HepG2 (cell line): ENCODE data around the gene NAA15. TPM values are rescaled to one million over a fixed set of nuclear protein-coding genes. Genes with fewer than 3 reads are reported as not detected.
A peak's percentile ranks its signal among the peaks of the same experiment; 100 is the strongest.

ENCODE experiments used
- ATAC-seq: fragments of 200-7000 bp; cut with Tn5 transposase; 3 replicates; pipeline ENCODE4 v1.9.1; 2020; ENCODE audit warnings: mild to moderate bottlenecking, moderate library complexity
- Bru-seq: library from RNA; stranded (reverse); fragments of 400-500 nt; gene quantifications from one replicate; lab custom pipeline; 2021; lab: Mats Ljungman, UMichigan
- BruChase-seq, 2 experiments: library from RNA; stranded (reverse); fragments of 400-500 nt; gene quantifications; one replicate each; lab custom pipeline; 2021; lab: Mats Ljungman, UMichigan
- BruUV-seq: library from RNA; stranded (reverse); fragments of 400-500 nt; replicated peaks from 2 replicates; lab custom pipeline; 2021; lab: Mats Ljungman, UMichigan
- CTCF ChIA-PET: fragments of 300-600 bp; formaldehyde crosslinking; extraction: SDS; loops from one replicate; lab custom pipeline; 2021; ENCODE audit warnings: low total read pairs, inconsistent platforms, low intra/inter-chr PET ratio; lab: Yijun Ruan, JAX
- POLR2A ChIA-PET: fragments of 350-600 bp; sonication (Branson Sonifier 250); formaldehyde crosslinking; loops from one replicate; lab custom pipeline; 2020; ENCODE audit warnings: antibody characterized with exemption, inconsistent platforms; lab: Yijun Ruan, JAX
- DNase-seq: peaks from one replicate; pipeline ENCODE4 v3.0.0-alpha.2; 2015; ENCODE audit warnings: low spot score
- FAIRE-seq: peaks from 3 replicates; lab custom pipeline; 2011; peaks lifted over from hg19 to GRCh38; lab: Jason Lieb, UNC
- H2AFZ ChIP-seq: one replicate; pipeline ENCODE4 v1.6.1; 2011; ENCODE audit warnings: low read length, inconsistent platforms
- H3K27ac ChIP-seq: fragments of 300-600 bp; 3 replicates; pipeline ENCODE4 v1.8.0; 2011; ENCODE audit warnings: mixed run types, mild to moderate bottlenecking, mixed read lengths, low read length, inconsistent platforms; ENCODE audit not compliant: insufficient read depth; ENCODE audit errors: extremely low read length
- H3K27me3 ChIP-seq, 2 experiments: fragments of 200-600 bp in 1 of 2; 2 replicates in 1 of 2; 3 replicates in 1 of 2; pipeline versions ENCODE4 v1.6.0 to v1.8.0; 2011; ENCODE audit warnings: low read length in 2 of 2, mild to moderate bottlenecking in 2 of 2, moderate library complexity in 2 of 2, inconsistent platforms in 1 of 2; ENCODE audit not compliant: insufficient read depth in 2 of 2, control insufficient read depth in 1 of 2
- H3K36me3 ChIP-seq, 2 experiments: fragments of 200-600 bp in 1 of 2; replicated peaks in 1 of 2; 2 replicates in 1 of 2; 3 replicates in 1 of 2; pipeline versions ENCODE4 v1.5.1 to v1.8.0; 2011; ENCODE audit warnings: low read length in 2 of 2, inconsistent platforms in 1 of 2; ENCODE audit not compliant: insufficient read depth in 2 of 2, control insufficient read depth in 1 of 2
- H3K4me1 ChIP-seq: 2 replicates; pipeline ENCODE4 v1.5.1; 2012; ENCODE audit warnings: low read length, inconsistent platforms; ENCODE audit not compliant: insufficient read depth
- H3K4me2 ChIP-seq: 2 replicates; pipeline ENCODE4 v1.6.0; 2011; ENCODE audit warnings: low read depth, low read length, inconsistent platforms
- H3K4me3 ChIP-seq, 3 experiments: fragments of 200-600 bp in 1 of 3; sonication (generic), shearing (Covaris generic) in 1 of 3; replicated peaks in 1 of 3; 2 replicates each; pipeline ENCODE4 v1.5.1; 2011 to 2016; ENCODE audit warnings: low read length in 3 of 3, inconsistent platforms in 2 of 3, low read depth in 2 of 3, mild to moderate bottlenecking in 2 of 3, control low read depth in 1 of 3, mixed read lengths in 1 of 3; ENCODE audit not compliant: insufficient read depth in 1 of 3
- H3K79me2 ChIP-seq: one replicate; pipeline ENCODE4 v1.6.1; 2011; ENCODE audit warnings: low read length, inconsistent platforms; ENCODE audit not compliant: insufficient read depth
- H3K9ac ChIP-seq: 2 replicates; pipeline ENCODE4 v1.6.0; 2011; ENCODE audit warnings: mild to moderate bottlenecking, low read depth, low read length, inconsistent platforms; ENCODE audit not compliant: insufficient read depth
- H3K9me3 ChIP-seq: 2 replicates; pipeline ENCODE4 v1.5.1; 2012; ENCODE audit warnings: mild to moderate bottlenecking, low read length
- H4K20me1 ChIP-seq: 2 replicates; pipeline ENCODE4 v1.6.0; 2011; ENCODE audit warnings: inconsistent platforms, mild to moderate bottlenecking, low read length, moderate library complexity; ENCODE audit not compliant: insufficient read depth
- ETV6 ChIP-seq: sonication (generic); formaldehyde crosslinking; conservative IDR thresholded peaks from 2 replicates; pipeline ENCODE4 v1.4.0; 2020; ENCODE audit warnings: missing genetic modification reagents
- FOXK1 ChIP-seq: sonication (generic); formaldehyde crosslinking; IDR thresholded peaks from 2 replicates; pipeline ENCODE4 v1.4.0; 2020; ENCODE audit warnings: low read depth, missing genetic modification reagents, borderline replicate concordance
- NFKB2 ChIP-seq: sonication (generic); formaldehyde crosslinking; IDR thresholded peaks from 2 replicates; pipeline ENCODE4 v1.4.0; 2020; ENCODE audit warnings: missing genetic modification reagents, borderline replicate concordance
- NR3C1 ChIP-seq: sonication (generic); formaldehyde crosslinking; IDR thresholded peaks from 2 replicates; pipeline ENCODE4 v1.4.0; 2020; ENCODE audit warnings: missing genetic modification reagents
- PHF5A ChIP-seq: IDR thresholded peaks from one replicate; pipeline ENCODE4 v1.6.1; 2018; ENCODE audit warnings: low read depth, missing genetic modification reagents; ENCODE audit not compliant: unreplicated experiment
- REL ChIP-seq: sonication (generic); formaldehyde crosslinking; conservative IDR thresholded peaks from 2 replicates; pipeline ENCODE4 v1.8.0; 2022; ENCODE audit warnings: mild to moderate bottlenecking, missing genetic modification reagents, moderate library complexity
- RFX5 ChIP-seq: IDR thresholded peaks from 2 replicates; pipeline ENCODE4 v1.6.1; 2011; ENCODE audit warnings: low read depth, low read length, improper control_type of control experiment
- SYNCRIP ChIP-seq: fragments of 200-400 bp; formaldehyde crosslinking; IDR thresholded peaks from 2 replicates; pipeline ENCODE4 v1.6.1; 2018; ENCODE audit warnings: mild to moderate bottlenecking, low read depth, low read length; ENCODE audit not compliant: insufficient read depth
- TRIM24 ChIP-seq: sonication (generic); formaldehyde crosslinking; IDR thresholded peaks from 2 replicates; pipeline ENCODE4 v1.8.0; 2022; ENCODE audit warnings: mild to moderate bottlenecking, missing genetic modification reagents
- ZNF562 ChIP-seq: sonication (generic); formaldehyde crosslinking; IDR thresholded peaks from 2 replicates; pipeline ENCODE4 v1.8.0; 2022; ENCODE audit warnings: missing genetic modification reagents, borderline replicate concordance
- ZNF619 ChIP-seq: sonication (generic); formaldehyde crosslinking; IDR thresholded peaks from 2 replicates; pipeline ENCODE4 v1.4.0; 2020; ENCODE audit warnings: mild to moderate bottlenecking, missing genetic modification reagents
- ZNF772 ChIP-seq: sonication (generic); formaldehyde crosslinking; IDR thresholded peaks from 2 replicates; pipeline ENCODE4 v1.5.0; 2020; ENCODE audit warnings: mild to moderate bottlenecking, missing genetic modification reagents
- ZNF800 ChIP-seq: sonication (generic); formaldehyde crosslinking; IDR thresholded peaks from 2 replicates; pipeline ENCODE4 v1.4.0; 2020; ENCODE audit warnings: missing genetic modification reagents
- WGBS: methylation state at CpG from one replicate; pipeline ENCODE4 v1.1.6; 2017; ENCODE audit warnings: low lambda C conversion rate; 5-methylcytosine and 5-hydroxymethylcytosine counted together
- in situ Hi-C: cut with HindIII; loops from 2 replicates; pipeline ENCODE4 v1.10.0; 2017; ENCODE audit warnings: low pct_unique_long_range_greater_than_20kb; ENCODE audit not compliant: extremely low pct_ligation_motif_present
- intact Hi-C: fragments of 100-400 bp; cut with micrococcal nuclease; formaldehyde crosslinking; loops from one replicate; pipeline ENCODE4 v1.10.0; 2022; ENCODE audit not compliant: unreplicated experiment
- long read RNA-seq, 2 experiments: library from RNA in 1 of 2; library from polyadenylated mRNA in 1 of 2; stranded (forward) in 1 of 2; unstranded in 1 of 2; transcript quantifications; one replicate each; pipeline ENCODE4 v2.0.0, GENCODE V29; 2019 to 2022
- polyA minus RNA-seq, 3 experiments: library from RNA; depleted of rRNA, polyadenylated mRNA; stranded (reverse); fragments of >200 nt; gene quantifications; 2 replicates each; pipeline ENCODE4 v1.2.3, GENCODE V29; 2011; ENCODE audit warnings: low replicate concordance in 1 of 3
- polyA plus RNA-seq, 8 experiments: library from polyadenylated mRNA; depleted of rRNA in 3 of 8; stranded (reverse) in 7 of 8; unstranded in 1 of 8; fragments of >200 nt; fragmentation: Illumina TruSeq in 4 of 8; extraction: Trizol in 4 of 8; gene quantifications; 2 replicates each; pipeline versions ENCODE4 v1.2.1 to v1.2.3, GENCODE V29; 2011 to 2016; ENCODE audit warnings: low read depth in 4 of 8, missing spikeins in 1 of 8, mixed read lengths in 1 of 8; ENCODE audit not compliant: insufficient read depth in 1 of 8
- total RNA-seq, 5 experiments: library from RNA; depleted of rRNA; stranded (reverse); fragments of >200 nt; fragmentation: Illumina TruSeq; extraction: Trizol; gene quantifications; 2 replicates each; pipeline ENCODE4 v1.2.3, GENCODE V29; 2016; ENCODE audit warnings: low read depth in 1 of 5
- TF ChIP-seq, protein P1 (sequence below): sonication (generic); formaldehyde crosslinking; IDR thresholded peaks from 2 replicates; pipeline ENCODE4 v1.4.0; 2020; ENCODE audit warnings: low read depth, mild to moderate bottlenecking, missing genetic modification reagents

Gene NAA15
- total RNA-seq (2016; rRNA removed; fragmentation: Illumina TruSeq; extraction: Trizol): 50.2 and 81.2 TPM in 2 replicates
- 6.3 and 7.1 TPM in 2 replicates for total RNA-seq (2016; cell fraction: cytosol; rRNA removed; fragmentation: Illumina TruSeq; extraction: Trizol; ENCODE audit: low read depth)
- 48.6 and 78.2 TPM in 2 replicates for total RNA-seq (2016; cell fraction: insoluble cytoplasmic fraction; rRNA removed; fragmentation: Illumina TruSeq; extraction: Trizol)
- total RNA-seq (2016; cell fraction: membrane; rRNA removed; fragmentation: Illumina TruSeq; extraction: Trizol): 10.9 and 12.9 TPM in 2 replicates
- 48.8 and 52.3 TPM in 2 replicates for total RNA-seq (2016; cell fraction: nucleus; rRNA removed; fragmentation: Illumina TruSeq; extraction: Trizol)
- 4.9 and 6.2 TPM in 2 replicates for polyA plus RNA-seq (2011; rRNA removed)
- polyA plus RNA-seq (2011; cell fraction: cytosol; rRNA removed): 1.9 and 3.3 TPM in 2 replicates
- polyA plus RNA-seq (2011; cell fraction: nucleus; rRNA removed): 3.9 and 5.4 TPM in 2 replicates
- 16.0 and 16.8 TPM in 2 replicates for polyA plus RNA-seq (2012)
- polyA plus RNA-seq (2016; cell fraction: cytosol; fragmentation: Illumina TruSeq; extraction: Trizol; ENCODE audit: low read depth): 0.85 and 1.0 TPM in 2 replicates
- 36.8 and 38.9 TPM in 2 replicates for polyA plus RNA-seq (2016; cell fraction: insoluble cytoplasmic fraction; fragmentation: Illumina TruSeq; extraction: Trizol; ENCODE audit: low read depth)
- polyA plus RNA-seq (2016; cell fraction: membrane; fragmentation: Illumina TruSeq; extraction: Trizol; ENCODE audit: low read depth): 4.0 and 4.5 TPM in 2 replicates
- 16.5 and 20.2 TPM in 2 replicates for polyA plus RNA-seq (2016; cell fraction: nucleus; fragmentation: Illumina TruSeq; extraction: Trizol; ENCODE audit: insufficient read depth, low read depth)
- 3.7 and 7.0 TPM in 2 replicates for polyA minus RNA-seq (2011; rRNA and poly(A)+ RNA removed; ENCODE audit: low replicate concordance)
- 15.4 and 18.9 TPM in 2 replicates for polyA minus RNA-seq (2011; cell fraction: cytosol; rRNA and poly(A)+ RNA removed)
- 53.0 and 55.0 TPM in 2 replicates for polyA minus RNA-seq (2011; cell fraction: nucleus; rRNA and poly(A)+ RNA removed)
- percentile 86 among the genes with signal in this experiment for Bru-seq, nascent RNA
- percentile 89 among the genes with signal in this experiment for BruChase-seq, experiment 1, labeled RNA remaining after a 6-hour chase
- percentile 86 among the genes with signal in this experiment for BruChase-seq, experiment 2, labeled RNA remaining after a 2-hour chase
- long read RNA-seq, experiment 1, full-length matches to known transcripts: 1 of 40 reads
- long read RNA-seq, experiment 1, partial matches to known transcripts: 27 of 40 reads
- long read RNA-seq, experiment 1, other reads (novel, unspliced or antisense): 12 of 40 reads
- long read RNA-seq, experiment 2, full-length matches to known transcripts: 3 of 46 reads
- long read RNA-seq, experiment 2, partial matches to known transcripts: 6 of 46 reads
- long read RNA-seq, experiment 2, other reads (novel, unspliced or antisense): 37 of 46 reads

GRCh38 chr4:139301113-139301820, at the start of gene NAA15:
TSS of gene NAA15 (plus strand) at chr4:139301505. CDS start at chr4:139301778, 273 bp downstream.
- peak within 1 kb of the TSS; percentile 86 for H3K27ac ChIP-seq
- intact Hi-C loops: loop anchor here (2.0 to 5.0 kb wide), 5 partner anchors 124 to 284 kb away; partner anchors contain the start of genes ELF2, NOCT and RAB33B
- ATAC-seq (peak; percentile 95), FAIRE-seq (peak; percentile 93), DNase-seq (peak; percentile 96)
- no peaks in the 10 kb centered on the region; a peak in 1 of 5 replicates for H3K27me3 ChIP-seq
- peaks cover 69% of the 10 kb centered on the region for H3K4me1 ChIP-seq
- in situ Hi-C loops: loop anchor here (10.0 kb wide), 1 partner anchor 216 kb away; no protein-coding TSS in a partner anchor
- H3K4me3 ChIP-seq: peak within 1 kb of the TSS; percentile 91 to 98 (median 94)
- H2AFZ ChIP-seq: peak within 1 kb of the TSS; percentile 90
- WGBS: under 1% methylated on average over 38 of the region's 61 CpGs
- no peaks in the 10 kb centered on the region for H3K9me3 ChIP-seq
- ChIA-PET POLR2A (interaction anchor here (0.7 to 3.1 kb wide), 19 partner anchors 8 to 364 kb away, joined by 3 to 37 read pairs (median 4); partner anchors contain the start of genes ELF2, MGST2 and NOCT), CTCF (no interaction called here)
- H3K36me3 ChIP-seq: peaks cover 0 to 3% of the 10 kb centered on the region in 2 experiments; a peak in 2 of 5 replicates
- H3K79me2 ChIP-seq: peaks cover 62% of the 10 kb centered on the region
- H3K4me2 ChIP-seq: peak within 1 kb of the TSS; percentile 73
- peak within 1 kb of the TSS; percentile 92 for H3K9ac ChIP-seq
- H4K20me1 ChIP-seq: peaks cover 21% of the 10 kb centered on the region
- no TSS peak for BruUV-seq
- TF ChIP-seq NR3C1 (CRISPR knock-in tag) (no peak), ZNF800 (CRISPR knock-in tag) (no peak), TRIM24 (no peak), REL (0 out of 2 replicates have a peak, but pooled peaks have one; percentile 11), ZNF772 (peak; percentile 91; the same call in 1 of the 2 replicates), ZNF562 (CRISPR knock-in tag) (no peak), RFX5 (no peak), FOXK1 (CRISPR knock-in tag) (peak; percentile 70; the same call in 1 of the 2 replicates), NFKB2 (CRISPR knock-in tag) (no peak; the same call in 1 of the 2 replicates), SYNCRIP (no peak), ETV6 (CRISPR knock-in tag) (no peak), ZNF619 (CRISPR knock-in tag) (0 out of 2 replicates have a peak, but pooled peaks have one; percentile 67), PHF5A (CRISPR knock-in tag) (peak; percentile 91)
- TF ChIP-seq, protein P1, sequence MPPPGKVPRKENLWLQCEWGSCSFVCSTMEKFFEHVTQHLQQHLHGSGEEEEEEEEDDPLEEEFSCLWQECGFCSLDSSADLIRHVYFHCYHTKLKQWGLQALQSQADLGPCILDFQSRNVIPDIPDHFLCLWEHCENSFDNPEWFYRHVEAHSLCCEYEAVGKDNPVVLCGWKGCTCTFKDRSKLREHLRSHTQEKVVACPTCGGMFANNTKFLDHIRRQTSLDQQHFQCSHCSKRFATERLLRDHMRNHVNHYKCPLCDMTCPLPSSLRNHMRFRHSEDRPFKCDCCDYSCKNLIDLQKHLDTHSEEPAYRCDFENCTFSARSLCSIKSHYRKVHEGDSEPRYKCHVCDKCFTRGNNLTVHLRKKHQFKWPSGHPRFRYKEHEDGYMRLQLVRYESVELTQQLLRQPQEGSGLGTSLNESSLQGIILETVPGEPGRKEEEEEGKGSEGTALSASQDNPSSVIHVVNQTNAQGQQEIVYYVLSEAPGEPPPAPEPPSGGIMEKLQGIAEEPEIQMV (CRISPR knock-in tag): no peak
